ENCODE measurements around the gene PDLIM4. TPM values are rescaled to one million over a fixed set of nuclear protein-coding genes. Genes with fewer than 3 reads are reported as not detected.

PDLIM4 gene
- total RNA-seq, 6 experiments from 2014 or later, result 0.24 to 0.95 (median 0.40) TPM; not detected in 2

DNA sequence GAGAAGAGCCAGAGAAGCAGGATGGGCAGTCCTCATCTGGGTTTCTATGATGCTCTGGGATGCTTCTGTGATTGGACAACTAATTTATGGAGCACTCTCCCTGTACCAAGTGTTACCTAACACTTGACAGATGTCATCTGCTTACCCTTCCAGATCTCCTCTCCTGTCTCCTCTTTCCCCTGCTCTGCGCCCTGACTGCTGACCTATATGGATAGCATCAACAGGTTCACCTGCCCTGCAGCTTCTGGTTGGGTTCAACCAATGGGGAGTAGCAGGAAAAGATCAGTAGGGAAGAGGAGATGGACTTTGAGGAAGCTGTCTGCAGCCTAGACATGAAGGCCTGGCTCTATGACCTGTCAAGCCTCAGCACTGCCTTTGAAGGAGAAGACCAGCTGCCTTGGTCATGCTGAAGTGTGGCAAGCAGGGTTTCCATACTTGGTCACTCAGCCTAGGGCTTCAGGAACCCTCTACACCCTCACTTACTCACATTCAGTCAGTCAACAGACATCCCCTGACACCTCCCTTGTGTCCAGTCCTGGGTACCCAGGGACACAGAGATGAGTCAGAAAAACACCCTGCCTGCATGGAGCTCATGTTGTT is 18.5 kb upstream of the PDLIM4 start:
- DNase-seq (peak in 1 of 3 donors; percentile 22), ATAC-seq (no peak)
- Histone ChIP-seq H3K27ac (no peak overlapping the region), H3K4me3 (no peak overlapping the region), H3K4me1 (peaks cover 0 to 11% (median 0%) of the 10 kb centered on the region in 4 donors), H3K27me3 (no peaks in the 10 kb centered on the region), H3K9me3 (no peaks in the 10 kb centered on the region), H3K36me3 (no peaks in the 10 kb centered on the region)
- intact Hi-C loops (cut with DNase I), result no loop called here
- 88% methylated on average over 1 of the region's 1 CpG for WGBS (ENCODE audit: insufficient coverage, low coverage, low lambda C conversion rate, missing lambda C conversion rate)
- TF ChIP-seq POLR2A (IDR thresholded peaks at IDR 0.05) (no peak), CTCF (IDR thresholded peaks at IDR 0.05) (no peak)

DNA sequence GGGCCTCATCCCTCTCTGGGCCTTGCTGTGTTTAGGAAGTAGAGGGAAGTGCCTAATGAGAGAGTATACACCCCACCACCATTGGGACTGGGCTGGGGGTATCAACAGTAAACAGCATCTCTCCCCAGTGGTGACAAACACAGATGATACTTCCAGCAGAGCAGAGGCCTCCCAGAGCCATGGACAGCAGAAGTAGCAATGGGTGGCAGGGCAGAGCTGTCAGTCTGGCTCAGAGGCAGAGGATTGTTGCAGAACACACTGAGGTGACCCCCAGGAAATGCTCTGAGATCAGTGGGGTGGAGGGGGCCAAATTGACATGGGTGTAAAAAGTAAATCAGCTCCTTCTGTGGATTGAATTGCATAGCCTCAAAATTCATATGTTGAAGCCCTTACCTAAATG is 17.7 kb upstream of the PDLIM4 start:
- H3K4me3 ChIP-seq, result no peak overlapping the region
- DNase-seq (no peak), ATAC-seq (no peak)
- no peaks in the 10 kb centered on the region for H3K36me3 ChIP-seq
- intact Hi-C loops (cut with DNase I), result no loop called here
- H3K27ac ChIP-seq, result no peak overlapping the region
- H3K9me3 ChIP-seq, result no peaks in the 10 kb centered on the region
- peaks cover 0 to 11% (median 0%) of the 10 kb centered on the region in 4 donors for H3K4me1 ChIP-seq
- TF ChIP-seq POLR2A (IDR thresholded peaks at IDR 0.05) (no peak), CTCF (IDR thresholded peaks at IDR 0.05) (no peak)
- no peaks in the 10 kb centered on the region for H3K27me3 ChIP-seq

- H3K4me1 ChIP-seq, result no peaks in the 10 kb centered on the region
- no peak overlapping the region for H3K27ac ChIP-seq
- 70% methylated on average over 2 of the region's 3 CpGs for WGBS (ENCODE audit: insufficient coverage, low coverage, low lambda C conversion rate, missing lambda C conversion rate)
- intact Hi-C loops (cut with DNase I), result no loop called here
- ATAC-seq (no peak), DNase-seq (no peak)
- H3K36me3 ChIP-seq, result no peaks in the 10 kb centered on the region
- no peaks in the 10 kb centered on the region for H3K27me3 ChIP-seq
- TF ChIP-seq CTCF (IDR thresholded peaks at IDR 0.05) (no peak), POLR2A (IDR thresholded peaks at IDR 0.05) (no peak)
- no peak overlapping the region for H3K4me3 ChIP-seq
- H3K9me3 ChIP-seq, result no peaks in the 10 kb centered on the region
Measured at GRCh38 chr5:132243366-132243977, 14.0 kb upstream of the PDLIM4 start.

DNA sequence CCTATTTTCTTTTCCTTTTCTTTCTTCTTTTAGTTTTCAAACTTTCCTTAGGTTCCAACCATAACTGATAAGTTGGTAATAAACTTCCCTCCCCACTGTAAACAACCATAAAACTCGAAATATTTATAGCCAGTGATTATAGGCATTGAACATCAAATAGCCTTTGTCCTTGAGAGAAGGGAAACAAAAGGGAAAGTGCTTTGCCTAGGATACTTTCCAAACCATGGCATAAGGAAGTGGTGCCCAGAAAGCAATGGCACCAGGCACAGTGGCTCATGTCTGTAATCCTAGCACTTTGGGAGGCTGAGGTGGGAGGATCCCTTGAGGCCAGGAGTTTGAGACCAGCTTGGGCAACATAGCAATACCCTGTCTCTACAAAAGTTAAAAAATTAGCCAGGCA is 11.9 kb upstream of the PDLIM4 start:
- Histone ChIP-seq H3K27me3 (no peaks in the 10 kb centered on the region), H3K27ac (no peak overlapping the region), H3K4me1 (no peaks in the 10 kb centered on the region), H3K36me3 (no peaks in the 10 kb centered on the region), H3K4me3 (no peak overlapping the region), H3K9me3 (no peaks in the 10 kb centered on the region)
- intact Hi-C loops (cut with DNase I), result no loop called here
- 40% methylated on average over 1 of the region's 1 CpG for WGBS (ENCODE audit: insufficient coverage, low coverage, low lambda C conversion rate, missing lambda C conversion rate)
- ATAC-seq (no peak), DNase-seq (no peak)
- no peak for TF ChIP-seq CTCF (IDR thresholded peaks at IDR 0.05)
- TF ChIP-seq POLR2A (IDR thresholded peaks at IDR 0.05), result no peak
